IMR-90 (cell line): Measurements from ENCODE around the gene PDE5A. TPM values are rescaled to one million over a fixed set of nuclear protein-coding genes. Genes with fewer than 3 reads are reported as not detected.

ENCODE experiments used
- ATAC-seq: fragments of 200-7000 bp; cut with Tn5 transposase; 2 replicates; pipeline ENCODE4 v1.9.1; 2020; ENCODE audit warnings: low read depth, mild to moderate bottlenecking, moderate library complexity
- BruUV-seq: library from RNA; stranded (reverse); fragments of 400-500 nt; replicated peaks from 2 replicates; lab custom pipeline; 2021; lab: Mats Ljungman, UMichigan
- CTCF ChIA-PET: fragments of 300-600 bp; formaldehyde crosslinking; extraction: SDS; loops from one replicate; lab custom pipeline; 2021; ENCODE audit warnings: antibody characterized with exemption; lab: Yijun Ruan, JAX
- POLR2A ChIA-PET: fragments of 300-600 bp; sonication (Branson Sonifier 250); formaldehyde crosslinking; loops from one replicate; lab custom pipeline; 2022; ENCODE audit warnings: antibody characterized with exemption; ENCODE audit not compliant: unreplicated experiment; lab: Charles Lee
- DNase-seq: peaks from one replicate; pipeline ENCODE4 v3.0.0; 2013
- H2AFZ ChIP-seq: replicated peaks from 2 replicates; pipeline ENCODE3; 2013; ENCODE audit warnings: low read length, mild to moderate bottlenecking; ENCODE audit not compliant: poor library complexity
- H2AK5ac ChIP-seq: 2 replicates; pipeline ENCODE4 v1.6.1; 2013; ENCODE audit warnings: low read depth, low read length, inconsistent platforms
- H2AK9ac ChIP-seq: replicated peaks from 2 replicates; pipeline ENCODE3; 2013; ENCODE audit warnings: mild to moderate bottlenecking, low read depth, low read length, moderate library complexity; ENCODE audit not compliant: poor library complexity
- H2BK120ac ChIP-seq: 2 replicates; pipeline ENCODE4 v1.6.1; 2013; ENCODE audit warnings: low read depth, low read length, inconsistent platforms
- H2BK15ac ChIP-seq: 3 replicates; pipeline ENCODE4 v1.6.1; 2013; ENCODE audit warnings: low read depth, low read length, inconsistent platforms
- H2BK20ac ChIP-seq: 2 replicates; pipeline ENCODE4 v1.6.1; 2013; ENCODE audit warnings: low read depth, mild to moderate bottlenecking, inconsistent platforms, low read length, moderate library complexity
- H2BK5ac ChIP-seq: 2 replicates; pipeline ENCODE4 v1.6.1; 2013; ENCODE audit warnings: mild to moderate bottlenecking, low read depth, low read length, inconsistent platforms; ENCODE audit not compliant: poor library complexity, severe bottlenecking
- H3K14ac ChIP-seq: replicated peaks from 2 replicates; pipeline ENCODE4 v1.6.1; 2013; ENCODE audit warnings: low read depth, low read length, inconsistent platforms
- H3K18ac ChIP-seq: 2 replicates; pipeline ENCODE4 v1.6.1; 2013; ENCODE audit warnings: low read depth, low read length, control low read depth
- H3K23ac ChIP-seq: 2 replicates; pipeline ENCODE4 v1.6.1; 2013; ENCODE audit warnings: low read depth, low read length, inconsistent platforms
- H3K27ac ChIP-seq: 2 replicates; pipeline ENCODE4 v1.5.1; 2013; ENCODE audit warnings: mild to moderate bottlenecking, control low read depth, low read length; ENCODE audit not compliant: insufficient read depth
- H3K27me3 ChIP-seq: 2 replicates; pipeline ENCODE4 v1.6.1; 2013; ENCODE audit warnings: low read length; ENCODE audit not compliant: control insufficient read depth, insufficient read depth
- H3K36me3 ChIP-seq: 2 replicates; pipeline ENCODE4 v1.6.1; 2013; ENCODE audit warnings: low read length, mixed read lengths; ENCODE audit not compliant: control insufficient read depth, insufficient read depth
- H3K4ac ChIP-seq: 2 replicates; pipeline ENCODE4 v1.6.1; 2013; ENCODE audit warnings: low read depth, low read length, inconsistent platforms
- H3K4me1 ChIP-seq: 2 replicates; pipeline ENCODE4 v1.6.1; 2013; ENCODE audit warnings: low read length, mixed read lengths; ENCODE audit not compliant: control insufficient read depth, insufficient read depth
- H3K4me2 ChIP-seq: 2 replicates; pipeline ENCODE4 v1.6.1; 2013; ENCODE audit warnings: low read depth, mild to moderate bottlenecking, control low read depth, low read length, moderate library complexity
- H3K4me3 ChIP-seq: 2 replicates; pipeline ENCODE4 v1.5.1; 2013; ENCODE audit warnings: low read depth, mild to moderate bottlenecking, control low read depth, low read length, moderate library complexity; ENCODE audit not compliant: insufficient read depth
- H3K56ac ChIP-seq: 2 replicates; pipeline ENCODE4 v1.6.1; 2013; ENCODE audit warnings: low read length, inconsistent platforms; ENCODE audit not compliant: insufficient read depth; ENCODE audit errors: extremely low read depth
- H3K79me1 ChIP-seq, 2 experiments: 2 replicates each; pipeline ENCODE4 v1.6.1; 2013; ENCODE audit warnings: low read length in 2 of 2, inconsistent platforms in 1 of 2, low read depth in 1 of 2
- H3K9ac ChIP-seq: 2 replicates; pipeline ENCODE4 v1.6.1; 2013; ENCODE audit warnings: low read depth, low read length, control low read depth
- H3K9me1 ChIP-seq: 2 replicates; pipeline ENCODE4 v1.6.1; 2013; ENCODE audit warnings: low read length, inconsistent platforms; ENCODE audit not compliant: insufficient read depth
- H3K9me3 ChIP-seq: 2 replicates; pipeline ENCODE4 v1.6.1; 2013; ENCODE audit warnings: low read length; ENCODE audit not compliant: control insufficient read depth, insufficient read depth
- H4K20me1 ChIP-seq: 2 replicates; pipeline ENCODE4 v1.6.1; 2013; ENCODE audit warnings: low read length, inconsistent platforms; ENCODE audit not compliant: insufficient read depth
- H4K5ac ChIP-seq: 2 replicates; pipeline ENCODE4 v1.6.1; 2013; ENCODE audit warnings: mild to moderate bottlenecking, low read depth, low read length, control low read depth
- H4K8ac ChIP-seq, 2 experiments: 2 replicates each; pipeline ENCODE4 v1.6.1; 2013; ENCODE audit warnings: low read depth in 2 of 2, low read length in 2 of 2, control low read depth in 1 of 2, inconsistent platforms in 1 of 2
- H4K91ac ChIP-seq: 2 replicates; pipeline ENCODE4 v1.6.1; 2013; ENCODE audit warnings: low read depth, low read length, inconsistent platforms; ENCODE audit not compliant: insufficient read depth
- CHD1 ChIP-seq: IDR thresholded peaks from 2 replicates; pipeline ENCODE4 v1.6.1; 2012; ENCODE audit warnings: low read depth, low read length, improper control_type of control experiment
- FOS ChIP-seq: fragments of 150-350 bp; IDR thresholded peaks from 2 replicates; pipeline ENCODE4 v1.6.1; 2016; ENCODE audit warnings: low read depth, low read length
- NFE2L2 ChIP-seq: fragments of 150-350 bp; IDR thresholded peaks from 2 replicates; pipeline ENCODE4 v1.6.1; 2016; ENCODE audit warnings: low read depth, mild to moderate bottlenecking, low read length
- POLR2A ChIP-seq: IDR thresholded peaks from 2 replicates; pipeline ENCODE4 v1.6.1; 2012; ENCODE audit warnings: mild to moderate bottlenecking, low read depth, low read length
- RAD21 ChIP-seq: IDR thresholded peaks from 2 replicates; pipeline ENCODE4 v1.6.1; 2012; ENCODE audit warnings: low read length, improper control_type of control experiment
- RCOR1 ChIP-seq: IDR thresholded peaks from 2 replicates; pipeline ENCODE4 v1.6.1; 2012; ENCODE audit warnings: mild to moderate bottlenecking, low read length, improper control_type of control experiment; ENCODE audit not compliant: insufficient replicate concordance
- WGBS, 2 experiments: methylation state at CpG; one replicate each; pipeline versions ENCODE4 v1.1.5 to v1.1.7; 2013; ENCODE audit warnings: missing lambda C conversion rate in 2 of 2; ENCODE audit not compliant: insufficient read length in 1 of 2; ENCODE audit errors: extremely low coverage in 2 of 2; 5-methylcytosine and 5-hydroxymethylcytosine counted together
- dilution Hi-C: fragments of 300-500 bp; cut with HindIII; formaldehyde crosslinking; loops from one replicate; pipeline ENCODE4 v1.14.3; 2018; ENCODE audit warnings: low sequenced_read_pairs; ENCODE audit not compliant: unreplicated experiment
- in situ Hi-C: fragments of 300-500 bp; cut with MboI; formaldehyde crosslinking; loops from 3 replicates; pipeline ENCODE4 v1.14.3; 2019; ENCODE audit warnings: low sequenced_read_pairs, inconsistent platforms, mixed read lengths
- intact Hi-C: fragments of 100-400 bp; cut with micrococcal nuclease; formaldehyde crosslinking; loops from 2 replicates; pipeline ENCODE4 v1.10.0; 2022
- polyA plus RNA-seq, 3 experiments: library from polyadenylated mRNA; depleted of rRNA; stranded (reverse); fragments of >200 nt; gene quantifications; 2 replicates each; pipeline ENCODE4 v1.2.3, GENCODE V29; 2012; ENCODE audit warnings: low replicate concordance in 1 of 3
- total RNA-seq: library from RNA; depleted of rRNA; stranded (reverse); fragments of >200 nt; gene quantifications from 2 replicates; pipeline ENCODE4 v1.2.3, GENCODE V29; 2012

PDE5A gene
- total and polyA plus RNA-seq, 2 of the 4 experiments (the other 2 are of a cell fraction), result 101 to 770 TPM

GRCh38 chr4:119525005-119525749 lies 103.4 kb downstream of the PDE5A start:
- dilution Hi-C loops, result no loop called here
- peak overlapping the region; percentile 90 for H3K14ac ChIP-seq
- ChIA-PET POLR2A (no interaction called here), CTCF (no interaction called here)
- H3K4me2 ChIP-seq, result peak overlapping the region; percentile 89
- H3K9ac ChIP-seq, result peak overlapping the region; percentile 69
- H3K27ac ChIP-seq, result peak overlapping the region; percentile 94
- in situ Hi-C loops, result no loop called here
- peak overlapping the region; percentile 93 for H3K56ac ChIP-seq
- H3K18ac ChIP-seq, result peak overlapping the region; percentile 98
- H3K4me1 ChIP-seq, result peaks cover 27% of the 10 kb centered on the region
- H3K36me3 ChIP-seq, result peaks cover 32% of the 10 kb centered on the region
- H4K8ac ChIP-seq, result peak overlapping the region; percentile 58 to 97
- peaks cover 16% of the 10 kb centered on the region for H3K9me1 ChIP-seq
- H4K20me1 ChIP-seq, result peaks cover 18% of the 10 kb centered on the region; the same call in 1 of the 2 replicates
- peak overlapping the region; percentile 90; the same call in 1 of the 2 replicates for H2BK20ac ChIP-seq
- H2BK120ac ChIP-seq, result peak overlapping the region; percentile 97
- no peaks in the 10 kb centered on the region for H3K9me3 ChIP-seq
- BruUV-seq, result no TSS peak
- H3K4ac ChIP-seq, result peak overlapping the region; percentile 97
- DNase-seq, result peak; percentile 91
- H2AK9ac ChIP-seq, result peak overlapping the region; percentile 66
- H4K91ac ChIP-seq, result peak overlapping the region; percentile 96
- H2AFZ ChIP-seq, result no peak overlapping the region
- intact Hi-C loops, result no loop called here
- peak overlapping the region; percentile 97 for H3K23ac ChIP-seq
- H2BK5ac ChIP-seq, result peak overlapping the region; percentile 100
- H3K27me3 ChIP-seq, result no peaks in the 10 kb centered on the region
- peak overlapping the region; percentile 93 for H4K5ac ChIP-seq
- peak overlapping the region; percentile 95; the same call in 2 of the 3 replicates for H2BK15ac ChIP-seq
- H3K4me3 ChIP-seq, result peak overlapping the region; percentile 14; the same call in 1 of the 2 replicates
- peak; percentile 53 for ATAC-seq
- TF ChIP-seq NFE2L2 (no peak), FOS (peak; percentile 59), CHD1 (peak; percentile 73; the same call in 1 of the 2 replicates), RCOR1 (peak; percentile 37), POLR2A (0 out of 2 replicates have a peak, but pooled peaks have one; percentile 40), RAD21 (no peak)
- peaks cover 15 to 62% of the 10 kb centered on the region in 2 experiments for H3K79me1 ChIP-seq
- peak overlapping the region; percentile 95 for H2AK5ac ChIP-seq
- 6% methylated on average over 4 of the region's 5 CpGs; no CpG with 5 or more reads in 1 of the 2 experiments for WGBS, 2 experiments
